ENCODE measurements around the gene XG. TPM values are rescaled to one million over a fixed set of nuclear protein-coding genes. Genes with fewer than 3 reads are reported as not detected.
A peak's percentile ranks its signal among the peaks of the same experiment; 100 is the strongest.
"Not testable (repeated sequence)": the region's sequence is repeated elsewhere in the genome, so short reads cannot be mapped to it uniquely, and the experiment has no call there.

The XG gene
- total RNA-seq, 1 donor from 2014 or later = not detected

GRCh38 chrX:2804858-2805257 is 53.0 kb downstream of the XG start:
- H3K36me3 Mint-ChIP-seq (ENCODE audit: low read depth); H3K27ac Mint-ChIP-seq; ATAC-seq (ENCODE audit: low read depth); H3K4me1 Mint-ChIP-seq; POLR2A ChIA-PET; intact Hi-C loops (cut with micrococcal nuclease); H3K9me3 Mint-ChIP-seq; H3K4me3 Mint-ChIP-seq; DNase-seq; CTCF ChIA-PET: not testable (repeated sequence)
- peaks cover 11% of the 10 kb centered on the region for H3K27me3 Mint-ChIP-seq

GRCh38 chrX:2811271-2811670 is 59.4 kb downstream of the XG start:
- H3K9me3 Mint-ChIP-seq = no peaks in the 10 kb centered on the region
- intact Hi-C loops (cut with micrococcal nuclease) = loop anchor here (5.0 to 10.0 kb wide), 4 partner anchors 104 to 1566 kb away; partner anchors contain the start of gene CD99
- DNase-seq (no peak), ATAC-seq (ENCODE audit: low read depth) (no peak)
- peaks cover 11% of the 10 kb centered on the region for H3K27me3 Mint-ChIP-seq
- POLR2A ChIA-PET = no interaction called here
- no peaks in the 10 kb centered on the region for H3K36me3 Mint-ChIP-seq (ENCODE audit: low read depth)
- CTCF ChIA-PET = no interaction called here
- TF ChIP-seq CTCF (IDR thresholded peaks at IDR 0.05) = no peak
- peaks cover 3% of the 10 kb centered on the region for H3K4me1 Mint-ChIP-seq
- H3K4me3 Mint-ChIP-seq = no peak overlapping the region
- no peak overlapping the region for H3K27ac Mint-ChIP-seq

- H3K36me3 Mint-ChIP-seq (ENCODE audit: low read depth); H3K4me3 Mint-ChIP-seq; CTCF ChIA-PET; H3K4me1 Mint-ChIP-seq; H3K27ac Mint-ChIP-seq; DNase-seq; POLR2A ChIA-PET; H3K9me3 Mint-ChIP-seq: not testable (repeated sequence)
- intact Hi-C loops (cut with micrococcal nuclease) = loop anchor here (5.0 to 10.0 kb wide), 4 partner anchors 105 to 1568 kb away; partner anchors contain the start of gene CD99
- peaks cover 11% of the 10 kb centered on the region for H3K27me3 Mint-ChIP-seq
- ATAC-seq (ENCODE audit: low read depth) = peak; percentile 37
Observed at GRCh38 chrX:2812161-2812907, 60.5 kb downstream of the XG start.

GRCh38 chrX:2817036-2817435 is 65.2 kb downstream of the XG start:
- intact Hi-C loops (cut with micrococcal nuclease) = loop anchor here (10.0 kb wide), 1 partner anchor 1572 kb away; no protein-coding TSS in a partner anchor
- peaks cover 3% of the 10 kb centered on the region for H3K4me1 Mint-ChIP-seq
- no peaks in the 10 kb centered on the region for H3K9me3 Mint-ChIP-seq
- ChIA-PET CTCF (no interaction called here), POLR2A (no interaction called here)
- DNase-seq (no peak), ATAC-seq (ENCODE audit: low read depth) (no peak)
- no peak overlapping the region for H3K27ac Mint-ChIP-seq
- H3K4me3 Mint-ChIP-seq = no peak overlapping the region
- peaks cover 6% of the 10 kb centered on the region for H3K27me3 Mint-ChIP-seq
- no peak for TF ChIP-seq CTCF (IDR thresholded peaks at IDR 0.05)
- no peaks in the 10 kb centered on the region for H3K36me3 Mint-ChIP-seq (ENCODE audit: low read depth)

GRCh38 chrX:2819345-2820135 is 67.7 kb downstream of the XG start:
- ChIA-PET CTCF (no interaction called here), POLR2A (no interaction called here)
- no peak for TF ChIP-seq CTCF (IDR thresholded peaks at IDR 0.05)
- Mint-ChIP-seq H3K36me3 (ENCODE audit: low read depth) (no peaks in the 10 kb centered on the region), H3K27ac (no peak overlapping the region), H3K9me3 (no peaks in the 10 kb centered on the region), H3K27me3 (peaks cover 5% of the 10 kb centered on the region), H3K4me3 (no peak overlapping the region), H3K4me1 (no peaks in the 10 kb centered on the region)
- no peak for DNase-seq
- ATAC-seq (ENCODE audit: low read depth) = no peak
- intact Hi-C loops (cut with micrococcal nuclease) = loop anchor here (10.0 kb wide), 1 partner anchor 1575 kb away; no protein-coding TSS in a partner anchor

- no peaks in the 10 kb centered on the region for H3K4me1 Mint-ChIP-seq
- no peak overlapping the region for H3K27ac Mint-ChIP-seq
- no peak for TF ChIP-seq CTCF (IDR thresholded peaks at IDR 0.05)
- no peaks in the 10 kb centered on the region for H3K9me3 Mint-ChIP-seq
- ChIA-PET CTCF (no interaction called here), POLR2A (no interaction called here)
- no peak for DNase-seq
- intact Hi-C loops (cut with micrococcal nuclease) = no loop called here
- no peaks in the 10 kb centered on the region for H3K36me3 Mint-ChIP-seq (ENCODE audit: low read depth)
- no peak for ATAC-seq (ENCODE audit: low read depth)
- peaks cover 4% of the 10 kb centered on the region for H3K27me3 Mint-ChIP-seq
- H3K4me3 Mint-ChIP-seq = no peak overlapping the region
Observed at GRCh38 chrX:2820136-2820771, 68.4 kb downstream of the XG start.

Measured in activated B cell treated with CpG ODN at 0.5 μM for 24 hours (primary cell).